B cell (primary cell): ENCODE measurements around the gene KCNN1.

Experiments
- EZH2 ChIP-seq: IDR thresholded peaks from 2 replicates; pipeline ENCODE4 v1.6.1; 2012; ENCODE audit warnings: borderline replicate concordance, low read depth, mild to moderate bottlenecking, moderate library complexity, low read length; ENCODE audit not compliant: insufficient read depth, poor library complexity, severe bottlenecking
- TF ChIP-seq, protein P1 (sequence below): fragments of 200-600 bp; IDR thresholded peaks from one replicate; pipeline ENCODE4 v1.8.0; 2022; ENCODE audit warnings: antibody characterized with exemption, mild to moderate bottlenecking

GRCh38 chr19:17929056-17929455 lies 37.9 kb upstream of the KCNN1 start:
- TF ChIP-seq, protein P1, sequence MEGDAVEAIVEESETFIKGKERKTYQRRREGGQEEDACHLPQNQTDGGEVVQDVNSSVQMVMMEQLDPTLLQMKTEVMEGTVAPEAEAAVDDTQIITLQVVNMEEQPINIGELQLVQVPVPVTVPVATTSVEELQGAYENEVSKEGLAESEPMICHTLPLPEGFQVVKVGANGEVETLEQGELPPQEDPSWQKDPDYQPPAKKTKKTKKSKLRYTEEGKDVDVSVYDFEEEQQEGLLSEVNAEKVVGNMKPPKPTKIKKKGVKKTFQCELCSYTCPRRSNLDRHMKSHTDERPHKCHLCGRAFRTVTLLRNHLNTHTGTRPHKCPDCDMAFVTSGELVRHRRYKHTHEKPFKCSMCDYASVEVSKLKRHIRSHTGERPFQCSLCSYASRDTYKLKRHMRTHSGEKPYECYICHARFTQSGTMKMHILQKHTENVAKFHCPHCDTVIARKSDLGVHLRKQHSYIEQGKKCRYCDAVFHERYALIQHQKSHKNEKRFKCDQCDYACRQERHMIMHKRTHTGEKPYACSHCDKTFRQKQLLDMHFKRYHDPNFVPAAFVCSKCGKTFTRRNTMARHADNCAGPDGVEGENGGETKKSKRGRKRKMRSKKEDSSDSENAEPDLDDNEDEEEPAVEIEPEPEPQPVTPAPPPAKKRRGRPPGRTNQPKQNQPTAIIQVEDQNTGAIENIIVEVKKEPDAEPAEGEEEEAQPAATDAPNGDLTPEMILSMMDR = no peak
- TF ChIP-seq EZH2 = no peak
